Gastroesophageal sphincter (tissue), 3 donors: Measurements from ENCODE around the gene NACA2.

ENCODE experiments used
- EP300 ChIP-seq: sonication (generic); formaldehyde crosslinking; IDR thresholded peaks from one replicate; pipeline ENCODE4 v1.6.1; 2017; ENCODE audit warnings: antibody characterized with exemption, mild to moderate bottlenecking
- POLR2A ChIP-seq, 2 donors: fragments of 450-650 bp; IDR thresholded peaks; one replicate each; pipeline ENCODE4 v1.6.1; 2017; ENCODE audit warnings: antibody characterized with exemption in 2 of 2, mild to moderate bottlenecking in 2 of 2, moderate library complexity in 1 of 2
- POLR2AphosphoS5 ChIP-seq: sonication (generic); formaldehyde crosslinking; IDR thresholded peaks from one replicate; pipeline ENCODE4 v1.6.1; 2017; ENCODE audit warnings: antibody characterized with exemption
- TF ChIP-seq, protein P1 (sequence below), 4 experiments: fragments of 200-600 bp in 2 of 4; fragments of 450-650 bp in 2 of 4; sonication (generic) in 1 of 4; IDR thresholded peaks; one replicate each; pipeline ENCODE4 v1.5.1; 2017 to 2019; ENCODE audit warnings: antibody characterized with exemption in 4 of 4, mild to moderate bottlenecking in 2 of 4, moderate library complexity in 2 of 4

GRCh38 chr17:61568219-61569072, 22.6 kb downstream of the NACA2 start:
- TF ChIP-seq, protein P1, sequence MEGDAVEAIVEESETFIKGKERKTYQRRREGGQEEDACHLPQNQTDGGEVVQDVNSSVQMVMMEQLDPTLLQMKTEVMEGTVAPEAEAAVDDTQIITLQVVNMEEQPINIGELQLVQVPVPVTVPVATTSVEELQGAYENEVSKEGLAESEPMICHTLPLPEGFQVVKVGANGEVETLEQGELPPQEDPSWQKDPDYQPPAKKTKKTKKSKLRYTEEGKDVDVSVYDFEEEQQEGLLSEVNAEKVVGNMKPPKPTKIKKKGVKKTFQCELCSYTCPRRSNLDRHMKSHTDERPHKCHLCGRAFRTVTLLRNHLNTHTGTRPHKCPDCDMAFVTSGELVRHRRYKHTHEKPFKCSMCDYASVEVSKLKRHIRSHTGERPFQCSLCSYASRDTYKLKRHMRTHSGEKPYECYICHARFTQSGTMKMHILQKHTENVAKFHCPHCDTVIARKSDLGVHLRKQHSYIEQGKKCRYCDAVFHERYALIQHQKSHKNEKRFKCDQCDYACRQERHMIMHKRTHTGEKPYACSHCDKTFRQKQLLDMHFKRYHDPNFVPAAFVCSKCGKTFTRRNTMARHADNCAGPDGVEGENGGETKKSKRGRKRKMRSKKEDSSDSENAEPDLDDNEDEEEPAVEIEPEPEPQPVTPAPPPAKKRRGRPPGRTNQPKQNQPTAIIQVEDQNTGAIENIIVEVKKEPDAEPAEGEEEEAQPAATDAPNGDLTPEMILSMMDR (IDR thresholded peaks at IDR 0.05): no peak
- TF ChIP-seq POLR2AphosphoS5 (no peak), POLR2A (IDR thresholded peaks at IDR 0.05) (no peak), EP300 (no peak)
